ENCODE results near the gene HAUS6.

DNA sequence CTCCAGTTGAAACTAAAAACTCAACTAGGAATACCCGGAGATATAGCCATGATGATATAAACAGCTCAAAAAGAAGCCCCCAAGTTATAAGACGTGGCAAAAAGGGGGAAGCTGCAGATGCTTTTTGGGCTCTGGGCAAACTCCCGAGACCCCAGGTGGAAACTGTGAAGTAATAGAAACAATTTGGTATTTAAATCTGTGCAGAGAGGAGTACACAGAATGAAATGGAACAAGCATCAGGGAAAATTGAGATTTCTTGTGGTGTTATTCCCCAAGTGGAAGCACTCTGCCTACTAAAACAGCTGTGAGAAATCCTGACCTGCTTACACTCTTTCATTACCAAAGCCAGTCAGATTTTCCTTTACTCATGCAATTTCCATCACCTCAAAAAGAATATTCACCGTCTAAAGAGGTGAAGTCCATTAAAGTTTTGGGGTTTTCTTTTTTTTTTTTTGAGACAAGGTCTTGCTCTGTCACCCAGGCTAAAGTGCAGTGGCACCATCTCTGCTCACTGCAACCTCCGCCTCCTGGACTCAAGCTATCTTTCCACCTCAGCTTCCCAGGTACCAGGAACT is 93.2 kb downstream of the HAUS6 start:
- TF ChIP-seq, protein P1, sequence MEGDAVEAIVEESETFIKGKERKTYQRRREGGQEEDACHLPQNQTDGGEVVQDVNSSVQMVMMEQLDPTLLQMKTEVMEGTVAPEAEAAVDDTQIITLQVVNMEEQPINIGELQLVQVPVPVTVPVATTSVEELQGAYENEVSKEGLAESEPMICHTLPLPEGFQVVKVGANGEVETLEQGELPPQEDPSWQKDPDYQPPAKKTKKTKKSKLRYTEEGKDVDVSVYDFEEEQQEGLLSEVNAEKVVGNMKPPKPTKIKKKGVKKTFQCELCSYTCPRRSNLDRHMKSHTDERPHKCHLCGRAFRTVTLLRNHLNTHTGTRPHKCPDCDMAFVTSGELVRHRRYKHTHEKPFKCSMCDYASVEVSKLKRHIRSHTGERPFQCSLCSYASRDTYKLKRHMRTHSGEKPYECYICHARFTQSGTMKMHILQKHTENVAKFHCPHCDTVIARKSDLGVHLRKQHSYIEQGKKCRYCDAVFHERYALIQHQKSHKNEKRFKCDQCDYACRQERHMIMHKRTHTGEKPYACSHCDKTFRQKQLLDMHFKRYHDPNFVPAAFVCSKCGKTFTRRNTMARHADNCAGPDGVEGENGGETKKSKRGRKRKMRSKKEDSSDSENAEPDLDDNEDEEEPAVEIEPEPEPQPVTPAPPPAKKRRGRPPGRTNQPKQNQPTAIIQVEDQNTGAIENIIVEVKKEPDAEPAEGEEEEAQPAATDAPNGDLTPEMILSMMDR (IDR thresholded peaks at IDR 0.05; ENCODE audit: insufficient read depth, low read length, poor library complexity, severe bottlenecking), result no peak
- no peak for TF ChIP-seq EZH2phosphoT487 (conservative IDR thresholded peaks at IDR 0.05; ENCODE audit: low read length)

Measured in SU-DHL-6 (cell line).